HEK293 (cell line): Measurements from ENCODE around the gene DDX23.

Source experiments
- CTCF ChIP-seq: fragments of 450-650 bp; formaldehyde crosslinking; IDR thresholded peaks from 2 replicates; pipeline ENCODE4 v1.5.1; 2016; ENCODE audit warnings: missing biosample characterization, missing genetic modification characterization
- YY1 ChIP-seq: fragments of 450-650 bp; formaldehyde crosslinking; IDR thresholded peaks from 2 replicates; pipeline ENCODE4 v1.5.1; 2018; ENCODE audit warnings: missing biosample characterization, missing genetic modification characterization
- ZEB2 ChIP-seq: fragments of 450-650 bp; formaldehyde crosslinking; IDR thresholded peaks from 2 replicates; pipeline ENCODE4 v1.5.1; 2016; ENCODE audit warnings: missing biosample characterization, missing genetic modification characterization
- ZNF112 ChIP-seq: fragments of 450-650 bp; formaldehyde crosslinking; IDR thresholded peaks from 2 replicates; pipeline ENCODE4 v1.5.0; 2017; ENCODE audit warnings: missing biosample characterization, missing genetic modification characterization
- ZNF16 ChIP-seq: fragments of 450-650 bp; formaldehyde crosslinking; IDR thresholded peaks from 2 replicates; pipeline ENCODE4 v1.5.1; 2016; ENCODE audit warnings: low read depth, missing biosample characterization, missing genetic modification characterization
- ZNF239 ChIP-seq: fragments of 450-650 bp; formaldehyde crosslinking; IDR thresholded peaks from 2 replicates; pipeline ENCODE4 v1.5.1; 2016; ENCODE audit warnings: missing biosample characterization, missing genetic modification characterization
- ZNF24 ChIP-seq: fragments of 450-650 bp; formaldehyde crosslinking; IDR thresholded peaks from 2 replicates; pipeline ENCODE4 v1.5.1; 2016; ENCODE audit warnings: missing biosample characterization, missing genetic modification characterization
- ZNF394 ChIP-seq: fragments of 450-650 bp; formaldehyde crosslinking; IDR thresholded peaks from 2 replicates; pipeline ENCODE4 v1.5.1; 2016; ENCODE audit warnings: missing biosample characterization, missing genetic modification characterization, mild to moderate bottlenecking, moderate library complexity, borderline replicate concordance
- ZNF664 ChIP-seq: fragments of 450-650 bp; formaldehyde crosslinking; IDR thresholded peaks from 2 replicates; pipeline ENCODE4 v1.5.1; 2016; ENCODE audit warnings: missing biosample characterization, missing genetic modification characterization
- ZNF792 ChIP-seq: fragments of 450-650 bp; formaldehyde crosslinking; IDR thresholded peaks from 2 replicates; pipeline ENCODE4 v1.5.1; 2016; ENCODE audit warnings: missing biosample characterization, missing genetic modification characterization
- ZSCAN16 ChIP-seq: fragments of 450-650 bp; formaldehyde crosslinking; IDR thresholded peaks from 2 replicates; pipeline ENCODE4 v1.5.1; 2016; ENCODE audit warnings: missing biosample characterization, missing genetic modification characterization

DNA sequence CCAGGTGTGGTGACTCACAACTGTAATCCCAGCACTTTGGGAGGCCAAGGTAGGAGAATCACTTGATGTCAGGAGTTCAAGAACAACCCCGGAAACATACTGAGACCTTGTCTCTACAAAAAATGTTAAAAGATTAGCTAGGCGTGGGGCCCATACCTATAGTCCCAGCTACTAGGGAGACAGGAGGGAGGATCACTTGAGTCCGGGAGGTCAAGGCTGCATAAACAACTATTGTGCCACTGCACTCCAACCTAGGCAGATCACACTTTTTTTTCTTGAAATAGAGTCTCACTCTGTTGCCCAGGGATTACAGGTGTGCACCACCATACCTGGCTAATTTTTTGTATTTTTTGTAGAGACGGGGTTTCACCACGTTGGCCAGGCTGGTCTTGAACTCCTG, 7.6 kb upstream of the DDX23 start:
- no peak for TF ChIP-seq YY1 (tag by site-specific recombination)
- no peak for TF ChIP-seq ZNF24 (tag by site-specific recombination)
- no peak for TF ChIP-seq CTCF (tag by site-specific recombination)
- no peak for TF ChIP-seq ZNF239 (tag by site-specific recombination)
- TF ChIP-seq ZNF394 (tag by site-specific recombination): no peak
- no peak for TF ChIP-seq ZNF664 (tag by site-specific recombination)
- TF ChIP-seq ZSCAN16 (tag by site-specific recombination): no peak
- no peak for TF ChIP-seq ZNF792
- no peak for TF ChIP-seq ZEB2
- no peak for TF ChIP-seq ZNF112 (tag by site-specific recombination)
- no peak for TF ChIP-seq ZNF16 (tag by site-specific recombination)
